ENCODE measurements around the gene ADGRV1.
"Not testable (repeated sequence)": the region's sequence is repeated elsewhere in the genome, so short reads cannot be mapped to it uniquely, and the experiment has no call there.

ADGRV1 gene

DNA sequence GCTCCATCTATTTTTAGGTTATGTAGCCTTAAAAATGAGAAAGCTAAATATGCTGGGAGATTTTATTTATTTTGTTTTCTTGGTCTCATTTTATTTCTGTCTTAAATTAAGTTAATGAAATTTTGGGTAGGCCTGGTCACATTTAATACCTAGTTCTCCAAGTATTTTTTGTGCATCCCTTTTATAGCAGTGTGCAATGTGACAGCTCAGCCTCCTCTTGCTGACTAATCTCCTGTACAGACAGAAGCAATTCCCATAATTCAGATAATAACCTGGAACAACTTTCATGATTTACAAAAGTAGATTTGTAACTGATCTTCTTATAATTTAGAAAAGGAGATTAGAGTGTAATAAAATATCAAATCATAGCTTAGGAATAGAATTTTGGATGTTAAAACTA is 403.9 kb downstream of the ADGRV1 start:
- no peak for DNase-seq

DNA sequence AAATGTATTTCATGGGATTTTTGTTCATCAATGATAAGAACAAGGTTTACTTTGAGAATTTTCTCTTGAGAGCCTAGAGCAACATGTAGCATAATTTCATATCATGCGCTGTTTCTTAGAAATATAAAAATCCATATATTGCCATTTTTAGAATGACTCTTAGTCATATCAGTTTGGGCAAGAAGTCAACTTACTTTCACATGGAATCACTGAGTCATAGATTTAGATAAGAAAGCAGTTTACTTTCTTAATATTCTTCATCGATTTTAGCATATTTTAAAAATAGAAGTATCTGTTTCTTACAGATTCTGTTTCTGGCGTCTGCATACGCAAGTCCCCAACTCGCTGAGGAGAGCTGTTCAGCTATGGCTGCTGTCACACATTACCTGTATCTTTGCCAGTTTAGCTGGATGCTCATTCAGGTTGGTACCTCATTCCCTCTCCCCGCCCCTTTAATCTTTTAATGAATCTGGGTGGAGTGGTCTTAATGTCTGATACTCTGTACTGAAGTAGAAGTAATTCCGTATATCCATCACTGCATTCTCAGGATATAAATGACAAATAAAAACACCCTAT is 406.6 kb downstream of the ADGRV1 start:
- DNase-seq: no peak

DNA sequence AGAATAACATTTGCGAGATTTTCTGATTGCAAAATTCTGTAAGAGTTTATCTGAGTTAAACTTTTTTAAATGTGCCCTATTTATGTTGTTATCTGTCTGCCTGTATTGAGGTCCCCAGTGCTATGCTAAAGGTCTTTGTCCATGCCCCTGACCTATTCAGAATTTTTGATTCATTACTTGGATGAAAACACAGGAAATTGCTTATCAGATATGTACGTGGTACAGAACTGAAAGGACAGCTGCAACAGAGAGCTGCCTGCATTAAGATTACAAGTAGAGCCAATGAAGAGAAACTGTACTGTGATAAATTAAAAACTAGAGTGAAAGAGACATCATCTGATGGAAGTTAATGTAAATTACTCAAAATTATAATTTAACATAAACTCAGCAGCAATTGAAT is 408.8 kb downstream of the ADGRV1 start:
- DNase-seq: no peak

DNA sequence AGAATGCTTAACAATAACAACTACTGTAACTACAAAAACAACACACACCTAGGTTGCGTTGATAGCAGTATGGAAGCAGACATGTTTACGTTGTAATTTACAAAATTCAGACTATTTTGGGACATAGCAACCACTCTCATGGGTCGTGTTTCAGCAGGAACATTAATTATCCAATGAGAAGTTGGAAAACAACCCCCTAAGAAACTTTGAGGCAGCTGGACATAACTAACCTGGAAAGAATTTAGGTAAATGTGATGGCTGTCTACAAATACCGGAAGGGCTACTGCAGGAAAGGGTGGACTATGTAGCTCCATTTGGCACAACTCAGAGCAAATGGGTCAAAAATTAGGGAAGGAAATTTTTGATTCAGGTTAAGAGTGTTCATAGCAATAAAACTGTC is 409.3 kb downstream of the ADGRV1 start:
- no peak for DNase-seq

DNA sequence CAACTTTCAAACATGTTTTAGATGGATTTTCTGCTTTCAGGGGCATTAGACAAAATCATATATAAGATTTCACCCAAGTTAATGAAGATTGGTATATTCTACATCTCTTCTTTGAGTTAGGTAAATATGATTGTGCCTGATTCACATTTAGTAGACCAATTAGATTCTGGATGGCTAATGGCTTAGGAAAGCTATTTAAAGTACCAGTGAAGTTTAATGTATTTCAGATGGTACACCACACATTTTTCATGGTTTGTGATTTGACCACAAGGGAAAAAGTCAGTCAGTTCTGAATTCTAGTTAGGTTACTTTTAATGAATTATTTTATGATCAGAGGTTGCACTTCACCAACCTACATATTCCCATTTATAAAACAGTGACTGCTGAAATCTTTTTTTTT is 409.7 kb downstream of the ADGRV1 start:
- no peak for DNase-seq

DNA sequence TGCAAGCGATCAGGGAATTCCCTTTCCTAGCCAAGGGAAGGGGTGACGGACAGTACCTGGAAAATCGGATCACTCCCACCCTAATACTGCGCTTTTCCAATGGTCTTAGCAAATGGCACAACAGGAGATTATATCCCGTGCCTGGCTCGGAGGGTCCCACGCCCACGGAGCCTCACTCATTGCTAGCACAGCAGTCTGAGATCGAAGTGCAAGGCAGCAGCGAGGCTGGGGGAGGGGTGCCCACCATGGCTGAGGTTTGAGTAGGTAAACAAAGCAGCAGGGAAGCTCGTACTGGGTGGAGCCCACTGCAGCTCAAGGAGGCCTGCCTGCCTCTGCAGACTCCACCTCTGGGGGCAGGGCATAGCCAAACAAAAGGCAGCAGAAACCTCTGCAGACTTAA is 411.3 kb downstream of the ADGRV1 start:
- DNase-seq: not testable (repeated sequence)

DNA sequence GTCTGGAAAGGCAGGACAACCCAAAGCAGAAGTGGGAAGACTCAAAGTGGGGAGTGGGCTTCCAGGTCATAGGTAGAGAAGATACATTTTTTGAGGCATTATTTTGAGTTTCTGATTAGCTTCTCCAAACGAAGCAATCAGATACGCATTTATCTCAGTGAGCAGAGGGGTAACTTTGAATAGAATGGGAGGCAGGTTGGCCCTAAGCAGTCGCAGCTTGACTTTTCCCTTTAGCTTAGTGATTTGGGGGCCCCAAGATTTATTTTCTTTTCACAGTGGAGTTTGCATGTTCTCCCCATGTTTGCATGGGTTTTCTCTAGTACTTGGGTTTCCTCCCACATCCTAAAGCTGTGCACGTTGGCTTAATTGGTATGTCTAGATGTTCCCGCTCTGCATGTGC is 422.6 kb downstream of the ADGRV1 start:
- DNase-seq: no peak

DNA sequence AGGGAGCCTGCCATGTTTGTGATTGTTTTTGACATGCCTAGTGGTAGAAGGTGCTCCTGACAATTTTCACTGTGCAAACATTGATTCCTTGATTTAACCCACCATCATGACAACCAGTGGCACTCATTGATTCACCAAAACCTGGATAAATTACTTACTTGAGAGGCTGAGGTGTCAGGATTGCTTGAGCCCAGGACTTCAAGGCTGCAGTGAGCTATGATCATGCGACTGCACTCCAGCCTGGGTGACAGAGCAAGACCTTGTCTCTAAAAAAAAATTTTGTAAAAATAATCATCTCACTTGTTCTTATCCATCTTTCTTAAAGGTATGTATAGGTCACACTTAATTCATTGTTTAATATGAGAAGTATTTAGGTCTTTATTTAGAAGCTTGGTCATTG is 423.2 kb downstream of the ADGRV1 start:
- no peak for DNase-seq

DNA sequence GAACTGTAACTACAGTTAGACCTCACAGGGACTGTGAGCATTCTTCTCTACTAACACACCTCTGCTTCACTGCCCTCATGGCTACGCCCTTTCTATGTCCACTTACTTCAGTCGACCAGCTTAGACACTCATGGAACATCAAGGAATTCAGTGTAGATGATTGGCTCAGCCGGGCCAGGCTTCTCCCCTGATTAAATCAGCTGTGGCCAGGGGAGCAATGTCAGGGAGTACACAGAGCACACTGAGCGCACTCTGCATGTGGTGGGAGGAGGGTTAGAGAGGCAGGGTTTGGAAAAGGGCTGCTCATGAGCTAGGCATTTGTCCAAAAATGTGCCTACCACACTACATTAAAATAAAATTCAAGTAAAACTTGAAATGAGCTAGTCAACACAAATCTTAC is 424.0 kb downstream of the ADGRV1 start:
- no peak for DNase-seq

DNA sequence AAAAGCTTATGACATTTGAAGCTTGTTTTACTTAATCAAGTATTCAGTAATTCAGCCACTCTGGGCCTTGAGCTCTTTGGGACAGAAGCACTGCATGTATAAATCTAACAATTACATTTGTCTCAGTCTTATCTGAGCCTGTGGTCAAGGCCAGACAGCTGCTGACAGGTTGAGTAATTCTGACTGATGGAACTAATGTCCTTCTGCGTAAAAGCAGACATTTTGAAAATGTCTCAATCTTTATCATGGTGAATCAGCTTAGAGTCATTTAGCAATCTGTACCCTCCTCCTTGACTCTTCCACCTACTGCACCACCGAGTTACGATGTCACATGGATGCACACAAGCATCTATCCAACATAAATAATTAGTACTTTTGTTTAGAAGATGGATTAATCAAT is 424.6 kb downstream of the ADGRV1 start:
- DNase-seq: no peak

DNA sequence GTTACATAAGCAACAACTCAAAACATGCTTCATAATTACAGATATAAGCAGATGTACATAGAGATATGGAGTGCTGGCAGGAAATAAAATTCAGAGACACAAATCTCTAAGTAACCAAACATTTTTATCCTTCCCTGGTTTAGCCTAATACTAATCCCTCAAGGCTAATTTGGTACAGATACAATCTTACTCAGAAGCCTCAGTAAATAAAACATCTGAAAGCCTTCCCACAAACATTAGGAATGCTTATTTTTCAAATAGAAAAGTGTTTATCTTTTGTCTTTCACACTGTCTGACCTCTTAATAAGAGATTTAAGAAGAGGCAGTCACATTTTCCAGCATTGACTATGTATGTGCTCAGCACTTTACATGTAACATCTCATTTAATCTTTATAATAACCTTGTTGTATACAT is 425.1 kb downstream of the ADGRV1 start:
- no peak for DNase-seq

DNA sequence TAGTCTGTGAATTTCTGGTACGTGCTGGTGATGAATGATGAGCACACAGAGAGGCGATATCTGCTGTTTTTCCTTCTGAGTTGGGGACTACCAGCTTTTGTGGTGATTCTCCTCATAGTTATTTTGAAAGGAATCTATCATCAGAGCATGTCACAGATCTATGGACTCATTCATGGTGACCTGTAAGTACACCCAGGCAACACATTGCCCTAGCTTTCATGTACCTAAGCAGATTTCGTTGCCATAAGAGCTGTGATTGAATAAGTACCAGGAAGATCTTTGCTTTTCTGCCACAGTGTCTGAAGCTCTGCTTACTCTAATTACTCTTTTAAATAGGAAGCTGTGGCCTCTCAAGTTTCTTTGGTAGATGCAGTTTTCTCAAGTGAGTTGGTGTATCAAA is 426.7 kb downstream of the ADGRV1 start:
- DNase-seq: no peak

DNA sequence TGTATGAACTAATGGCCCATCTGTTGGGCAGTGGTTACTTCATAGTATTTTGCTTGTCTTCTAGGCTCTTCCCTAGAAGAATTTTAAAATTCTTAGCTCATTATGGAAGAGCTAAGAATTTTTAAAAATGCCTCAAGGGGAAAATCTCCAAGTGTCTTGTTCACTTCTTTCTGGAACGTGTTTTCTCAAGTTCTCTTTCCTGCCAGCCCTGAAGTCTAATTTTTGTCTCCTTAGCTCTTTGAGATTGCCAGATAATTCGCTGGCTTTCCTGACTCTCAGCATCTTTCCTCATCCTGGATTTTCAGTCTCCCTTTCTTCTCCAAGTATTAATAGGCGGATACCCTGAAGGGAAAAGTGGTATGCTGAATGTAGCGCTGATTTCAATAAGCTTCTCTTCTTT is 429.1 kb downstream of the ADGRV1 start:
- DNase-seq: no peak

DNA sequence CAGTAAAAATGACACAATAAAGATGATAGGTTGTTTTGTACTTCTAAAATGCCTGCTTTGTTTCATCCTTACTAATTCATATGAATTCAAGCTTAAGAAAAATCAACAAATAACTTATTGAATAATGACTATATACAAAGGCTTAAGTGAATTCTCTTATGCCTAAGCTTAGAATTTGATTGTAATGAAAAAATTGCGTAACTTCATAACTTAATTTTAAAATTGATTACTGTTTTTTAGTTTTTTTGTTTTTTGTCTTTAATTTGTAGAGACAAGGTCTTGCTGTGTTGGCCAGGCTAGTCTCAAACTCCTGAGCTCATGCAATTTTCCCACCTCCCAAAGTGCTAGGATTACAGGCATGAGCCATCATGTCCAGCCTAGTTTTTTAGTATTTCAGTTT is 432.6 kb downstream of the ADGRV1 start:
- no peak for DNase-seq

DNA sequence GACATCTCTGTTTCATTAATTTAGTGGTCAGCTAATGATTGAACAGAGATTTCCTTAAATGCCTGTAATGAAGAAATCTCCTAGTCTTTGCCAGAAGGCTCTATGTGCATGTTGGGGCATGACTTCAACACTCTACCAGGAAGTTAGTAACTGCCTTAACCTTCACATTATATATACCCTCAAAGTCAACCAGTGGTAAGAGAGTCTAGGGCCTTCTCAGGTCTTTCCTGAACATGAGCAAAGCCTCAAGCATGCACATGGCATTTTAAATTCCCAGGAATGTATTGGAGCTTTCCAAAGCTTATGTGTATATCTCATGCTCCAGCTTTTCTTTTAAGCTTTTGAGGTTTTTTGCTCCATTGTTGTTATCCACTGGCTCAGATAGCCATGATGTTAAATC is 436.2 kb downstream of the ADGRV1 start:
- no peak for DNase-seq

DNA sequence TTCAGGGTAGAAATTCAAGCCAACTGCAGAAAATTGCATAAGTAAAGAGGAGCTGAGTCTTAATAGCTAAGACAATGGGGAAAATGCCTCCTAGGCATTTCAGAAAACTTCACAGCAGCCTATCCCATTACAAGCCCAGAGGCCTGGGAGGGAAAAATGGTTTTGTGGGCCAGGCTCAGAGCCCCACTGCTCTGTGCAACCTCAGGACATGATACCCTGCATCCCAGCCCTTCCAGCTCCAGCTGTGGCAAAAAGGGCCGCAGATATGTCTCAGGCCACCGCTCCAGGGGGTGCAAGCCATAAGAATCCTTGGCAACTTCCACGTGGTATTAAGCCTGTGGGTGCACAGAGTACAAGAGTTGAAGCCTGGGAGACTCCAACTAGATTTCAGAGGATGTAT is 437.5 kb downstream of the ADGRV1 start:
- DNase-seq: no peak

DNA sequence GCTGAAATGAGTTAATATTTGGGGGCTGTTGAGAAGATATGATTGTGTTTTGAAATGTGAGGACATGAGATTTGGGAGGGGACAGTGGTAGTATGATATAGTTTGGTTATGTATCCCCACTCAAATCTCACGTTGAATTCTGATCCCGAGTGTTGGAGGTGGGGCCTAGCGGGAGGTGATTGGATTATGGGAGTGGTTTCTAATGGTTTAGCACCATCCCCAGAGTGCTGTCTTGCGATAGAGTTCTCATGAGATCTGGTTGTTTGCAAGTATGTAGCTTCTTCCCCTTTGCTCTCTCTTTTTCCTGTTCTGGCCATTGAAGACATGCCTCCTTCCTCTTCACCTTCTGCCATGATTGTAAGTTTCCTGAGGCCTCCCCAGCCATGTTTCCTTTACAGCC is 438.5 kb downstream of the ADGRV1 start:
- DNase-seq: no peak

DNA sequence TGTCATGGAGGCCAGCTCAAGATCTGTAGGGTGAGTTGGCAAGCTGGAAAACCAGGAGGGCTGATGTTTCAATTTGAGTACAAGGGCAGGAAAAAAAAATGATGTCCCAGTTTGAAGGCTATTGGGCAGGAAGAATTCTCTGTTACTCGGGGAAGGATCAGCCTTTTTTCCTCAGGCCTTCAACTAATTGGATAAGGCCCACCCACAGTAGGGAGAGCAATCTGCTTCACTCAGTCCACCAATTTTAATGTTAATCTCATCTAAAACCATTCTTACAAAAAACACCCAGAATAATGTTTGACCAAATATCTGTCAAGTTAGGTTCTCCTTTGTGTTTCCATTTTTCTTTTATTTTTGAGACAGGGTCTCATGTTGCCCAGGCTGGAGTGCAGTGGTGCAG is 442.1 kb downstream of the ADGRV1 start:
- DNase-seq: no peak

DNA sequence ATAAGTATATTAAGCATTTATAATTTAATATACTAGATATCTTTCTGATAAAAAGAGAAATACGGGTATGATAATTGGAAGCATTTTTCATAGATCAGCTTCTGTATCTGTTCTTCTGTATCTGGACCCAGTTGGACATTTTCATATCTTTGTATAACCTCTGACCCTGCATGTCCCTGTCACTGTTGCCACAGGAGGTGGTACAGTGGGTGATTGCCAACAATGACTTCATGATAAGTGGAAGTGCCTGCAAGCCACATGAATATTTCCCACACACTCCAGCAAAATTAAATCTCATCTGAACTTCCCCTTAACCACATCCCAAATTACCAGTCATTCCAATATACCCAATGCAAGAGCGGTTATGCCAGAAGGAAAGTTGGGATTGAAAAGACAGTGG is 448.1 kb downstream of the ADGRV1 start:
- DNase-seq: no peak

DNA sequence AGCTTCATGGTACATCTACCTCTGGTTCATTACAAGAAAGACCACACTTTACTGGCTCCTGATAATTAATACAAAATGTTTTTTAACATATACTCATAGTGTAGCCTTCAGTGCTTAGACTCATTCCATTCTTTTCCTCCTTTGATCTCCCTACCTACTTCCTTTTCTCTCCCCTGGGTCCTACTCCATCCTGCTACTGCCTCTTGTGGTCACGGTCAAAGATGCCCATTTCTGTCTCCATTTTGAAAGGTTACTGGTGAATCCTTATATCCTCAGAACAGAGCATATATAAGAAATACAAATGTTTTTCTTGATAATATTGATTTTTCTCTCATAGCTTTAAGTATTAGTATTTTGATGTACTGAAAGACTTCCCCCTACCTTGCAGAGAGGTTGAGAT is 448.7 kb downstream of the ADGRV1 start:
- no peak for DNase-seq

DNA sequence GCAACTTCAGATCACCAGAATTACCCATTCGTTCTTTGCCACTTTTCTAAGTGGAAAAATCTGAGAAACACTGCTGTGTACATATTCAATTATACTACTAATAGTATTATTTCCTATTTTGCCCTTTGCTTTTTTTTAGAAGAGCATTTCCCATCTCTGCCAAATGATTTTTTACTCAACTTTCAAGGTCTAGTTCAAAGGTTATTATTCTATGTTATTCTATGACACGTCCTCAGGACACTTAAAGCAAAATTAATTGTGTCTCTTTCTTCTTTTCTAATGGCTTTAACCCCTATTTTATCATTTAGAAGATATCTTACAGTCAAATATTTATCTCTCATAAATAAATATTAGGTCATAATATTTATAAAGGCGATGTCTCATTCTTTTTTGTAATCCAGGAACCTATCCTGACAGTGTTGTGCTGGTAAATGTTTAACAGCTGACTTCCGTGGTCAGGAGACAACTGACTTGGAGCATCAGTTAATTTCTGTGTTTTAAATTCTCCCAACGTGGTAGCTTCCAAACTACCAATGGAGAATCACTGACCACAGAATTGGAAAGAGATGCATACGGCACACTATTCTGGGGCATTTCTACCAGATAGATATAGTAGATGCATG is 449.3 kb downstream of the ADGRV1 start:
- no peak for DNase-seq

DNA sequence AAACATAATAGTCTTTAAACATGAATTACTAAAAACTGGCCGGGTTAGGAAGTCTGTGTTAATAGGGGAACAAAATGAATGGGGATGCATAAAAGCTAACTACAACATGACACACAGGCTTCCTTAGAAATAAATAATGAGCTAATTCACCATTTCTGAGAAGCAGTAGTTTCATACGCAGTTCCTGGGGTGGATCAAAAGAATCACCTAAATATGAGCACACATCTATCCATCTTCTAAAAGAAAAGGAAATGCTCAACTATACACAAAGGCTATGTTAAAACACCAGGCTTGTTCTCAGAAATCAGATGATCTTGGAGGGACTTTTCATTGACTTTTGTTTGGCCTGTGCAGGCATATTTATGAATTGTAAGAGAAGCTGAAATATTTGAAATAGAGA is 451.5 kb downstream of the ADGRV1 start:
- no peak for DNase-seq

DNA sequence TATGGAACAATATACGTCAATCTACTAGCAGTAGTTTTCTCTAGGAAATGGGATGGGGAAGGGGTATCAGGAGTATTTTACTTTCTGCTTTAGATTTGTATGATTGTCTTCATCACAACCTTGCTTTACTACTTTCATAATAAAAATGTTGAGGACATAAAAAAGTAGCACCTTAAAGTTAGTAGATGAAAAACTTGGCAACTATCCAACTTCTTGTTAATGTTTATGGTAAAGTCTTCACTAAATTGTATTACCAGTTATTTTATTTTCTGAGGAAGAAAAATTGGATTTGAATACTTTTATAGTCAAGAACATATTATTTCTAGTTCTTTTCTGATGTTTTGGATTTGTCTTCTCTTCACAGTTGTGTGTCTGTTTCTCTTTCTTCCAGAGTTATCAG is 452.4 kb downstream of the ADGRV1 start:
- DNase-seq: no peak

DNA sequence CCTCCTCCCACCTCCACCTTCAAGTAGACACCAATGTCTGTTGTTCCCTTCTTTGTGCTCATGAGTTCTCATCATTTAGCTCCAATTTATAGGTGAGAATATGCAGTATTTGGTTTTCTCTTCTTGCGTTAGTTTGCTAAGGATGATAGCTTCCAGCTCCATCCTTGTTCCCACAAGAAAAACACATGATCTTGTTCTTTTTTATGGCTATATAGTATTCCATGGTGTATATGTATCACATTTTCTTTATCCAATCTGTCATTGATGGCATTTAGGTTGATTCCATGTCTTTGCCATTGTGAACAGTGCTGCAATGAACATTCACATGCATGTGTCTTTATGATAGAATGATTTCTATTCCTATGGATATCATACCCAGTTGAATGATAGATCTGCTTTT is 454.3 kb downstream of the ADGRV1 start:
- not testable (repeated sequence) for DNase-seq

DNA sequence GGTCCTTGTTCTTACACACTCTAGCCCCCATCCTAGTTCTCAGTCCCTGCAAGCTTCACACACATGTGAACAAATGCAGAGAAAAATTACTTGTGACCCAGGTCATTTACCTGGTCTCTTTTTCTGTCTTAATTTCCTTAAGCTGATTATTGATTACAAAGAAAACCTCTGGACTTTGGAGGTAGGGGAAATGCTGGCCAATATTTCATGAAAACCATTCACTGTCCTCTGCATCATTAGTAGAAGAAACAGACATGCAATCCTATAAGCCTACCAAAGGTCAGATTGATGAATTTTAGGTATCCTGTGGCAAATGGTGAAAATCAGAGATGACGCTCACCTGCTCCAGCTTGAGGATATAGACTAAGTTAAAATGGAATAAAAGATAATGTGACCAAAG is 457.7 kb downstream of the ADGRV1 start:
- DNase-seq: no peak
